ENCODE data around the gene PXMP4.
A peak's percentile ranks its signal among the peaks of the same experiment; 100 is the strongest.

The PXMP4 gene

DNA sequence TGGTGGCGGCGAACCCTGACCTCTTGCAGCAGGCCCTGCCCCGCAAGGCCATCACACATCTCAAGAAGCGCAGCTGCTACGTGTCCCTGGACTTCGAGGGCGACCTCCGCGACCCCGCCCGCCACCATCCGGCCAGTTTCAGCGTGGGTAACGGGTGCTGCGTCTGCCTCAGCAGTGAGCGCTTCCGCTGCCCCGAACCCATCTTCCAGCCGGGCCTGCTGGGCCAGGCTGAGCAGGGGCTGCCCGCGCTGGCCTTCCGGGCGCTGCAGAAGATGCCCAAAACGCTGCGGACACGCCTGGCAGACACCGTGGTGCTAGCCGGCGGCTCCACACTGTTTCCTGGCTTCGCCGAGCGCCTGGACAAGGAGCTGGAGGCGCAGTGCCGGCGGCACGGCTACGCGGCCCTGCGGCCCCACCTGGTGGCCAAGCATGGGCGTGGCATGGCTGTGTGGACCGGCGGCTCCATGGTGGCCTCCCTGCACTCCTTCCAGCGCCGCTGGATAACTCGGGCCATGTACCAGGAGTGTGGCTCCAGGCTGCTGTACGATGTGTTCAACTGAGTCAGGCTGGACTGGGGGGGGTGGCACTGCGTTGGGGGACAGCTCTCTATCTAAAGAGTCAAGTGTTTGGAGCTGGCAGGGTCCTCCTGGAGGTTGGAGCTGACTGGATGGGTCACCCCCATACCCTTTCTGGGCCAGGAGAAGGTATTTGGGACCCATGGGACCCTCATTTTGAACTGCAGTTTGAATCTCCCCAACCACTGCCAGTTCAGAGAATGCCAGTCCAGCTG lies 52.2 kb downstream of the PXMP4 start:
- peak; percentile 47 for DNase-seq

DNA sequence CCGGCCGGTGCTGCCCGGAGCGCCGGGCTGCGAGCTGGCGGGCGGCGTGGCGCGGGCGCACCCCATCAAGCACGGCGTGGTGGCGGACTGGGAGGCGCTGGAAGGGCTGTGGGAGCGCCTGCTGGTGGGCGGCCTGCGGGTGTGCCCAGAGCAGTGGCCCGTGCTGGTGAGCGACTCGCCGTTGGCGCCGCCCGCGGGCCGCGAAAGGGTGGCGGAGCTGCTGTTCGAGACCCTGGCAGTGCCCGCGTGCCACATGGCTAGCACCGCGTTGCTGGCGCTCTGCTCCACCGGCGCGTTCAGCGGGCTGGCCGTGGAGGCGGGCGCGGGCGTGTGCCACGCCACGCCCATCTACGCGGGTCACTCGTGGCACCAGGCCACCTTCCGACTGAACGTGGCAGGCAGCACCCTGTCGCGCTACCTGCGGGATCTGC lies 52.9 kb downstream of the PXMP4 start:
- no peak for DNase-seq

DNA sequence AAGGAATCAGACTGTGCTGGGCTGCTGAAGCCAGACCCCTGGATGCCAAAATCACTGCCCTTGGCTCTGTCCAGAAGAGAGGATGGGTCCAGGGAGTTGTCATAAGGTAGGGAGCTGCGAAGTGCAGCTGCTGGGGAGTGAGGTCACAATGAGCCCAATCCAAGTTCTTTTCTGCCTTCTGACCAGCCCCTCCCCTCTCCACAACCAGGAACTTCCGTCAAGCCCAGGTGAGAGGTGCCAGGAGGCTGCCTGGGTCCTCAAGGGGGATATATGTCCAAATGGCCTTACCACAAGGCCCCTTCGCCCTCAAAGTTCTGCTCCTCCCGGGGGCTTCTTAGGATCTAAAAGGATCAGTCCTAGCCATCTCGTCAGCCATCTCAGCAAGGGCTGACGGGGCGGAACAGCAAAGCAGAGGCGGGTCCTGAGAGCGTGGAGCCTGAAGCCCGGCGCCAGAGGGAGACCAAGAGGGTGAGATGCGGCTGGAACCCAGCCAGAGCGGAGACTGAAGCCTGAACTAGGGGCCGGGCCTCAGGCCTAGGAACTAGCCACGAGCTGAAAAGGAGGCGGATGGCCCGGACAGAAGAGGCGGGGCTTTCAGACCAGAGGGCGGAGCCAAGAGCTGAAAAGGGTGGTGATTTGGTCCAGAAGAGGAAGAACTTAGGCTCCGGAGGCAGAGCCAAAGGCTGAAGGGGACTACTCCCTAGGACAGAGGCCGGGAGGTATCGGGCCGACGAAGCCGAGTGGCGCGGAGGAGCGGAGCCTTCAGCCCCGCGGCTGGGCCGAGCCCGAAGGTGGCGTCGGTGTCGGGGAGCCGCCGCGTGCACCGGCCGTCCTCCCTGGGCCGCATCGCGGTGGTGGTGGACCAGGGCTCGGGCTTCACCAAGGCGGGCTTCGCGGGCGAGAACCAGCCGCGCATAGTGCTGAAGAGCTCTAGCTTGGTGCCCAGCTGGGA lies 53.5 kb downstream of the PXMP4 start, which contains the start of gene ACTL10:
Gene ACTL10, plus strand, starts transcription at position 651 of the 952 bp plus-strand sequence. CDS start 555 bp downstream, outside the sequence.
- DNase-seq: peak; percentile 96

DNA sequence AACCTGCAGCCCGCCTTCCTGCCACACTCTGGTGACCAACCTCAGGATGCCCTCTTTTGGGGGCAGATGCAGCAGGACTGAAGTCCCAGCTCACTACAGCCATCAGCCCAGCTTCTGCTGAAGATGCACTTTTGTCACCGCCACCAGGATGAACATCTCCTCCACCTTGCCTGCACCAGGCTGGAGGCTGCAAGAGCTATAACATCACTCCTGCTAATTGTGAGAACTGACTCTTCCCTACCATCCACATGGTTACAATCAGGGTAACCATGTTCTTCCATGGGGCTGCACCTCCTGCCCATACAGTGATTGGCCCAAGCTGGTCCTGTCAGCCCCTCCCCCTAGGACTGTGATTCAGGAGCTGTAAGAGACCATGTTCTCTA lies 55.4 kb downstream of the PXMP4 start:
- no peak for DNase-seq

DNA sequence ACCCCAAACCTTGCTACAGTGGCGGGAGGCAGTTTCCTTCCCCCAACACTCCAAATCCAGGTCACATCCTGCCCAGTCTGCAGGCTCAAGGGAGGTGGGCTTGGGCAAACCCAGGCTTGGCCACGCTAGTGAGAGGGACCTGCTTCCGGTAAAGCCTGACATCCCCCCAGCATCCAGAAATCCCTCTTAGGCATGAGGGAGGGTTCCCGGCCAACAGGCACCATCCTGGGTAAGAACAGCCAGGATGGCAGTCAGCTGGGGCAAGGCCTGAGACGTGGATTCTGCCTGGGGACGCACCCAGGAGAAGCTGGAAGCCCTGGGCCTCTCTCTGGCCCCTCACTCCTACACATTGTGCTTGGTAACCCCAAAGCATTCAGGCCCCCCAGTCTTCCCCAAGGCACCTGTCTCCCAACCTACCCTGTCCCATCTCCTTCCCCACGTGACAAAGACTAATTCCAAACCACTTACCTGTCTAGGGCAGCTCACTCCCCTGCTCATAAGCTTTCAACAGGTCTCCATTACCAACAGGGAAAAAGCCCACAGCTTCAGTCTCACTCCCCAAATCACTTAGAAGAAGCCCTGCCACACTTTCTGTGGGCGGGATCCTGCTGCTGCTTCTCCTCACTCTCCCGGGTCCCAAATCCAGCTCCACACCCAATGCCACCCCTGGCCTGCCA lies 55.9 kb downstream of the PXMP4 start:
- no peak for DNase-seq

DNA sequence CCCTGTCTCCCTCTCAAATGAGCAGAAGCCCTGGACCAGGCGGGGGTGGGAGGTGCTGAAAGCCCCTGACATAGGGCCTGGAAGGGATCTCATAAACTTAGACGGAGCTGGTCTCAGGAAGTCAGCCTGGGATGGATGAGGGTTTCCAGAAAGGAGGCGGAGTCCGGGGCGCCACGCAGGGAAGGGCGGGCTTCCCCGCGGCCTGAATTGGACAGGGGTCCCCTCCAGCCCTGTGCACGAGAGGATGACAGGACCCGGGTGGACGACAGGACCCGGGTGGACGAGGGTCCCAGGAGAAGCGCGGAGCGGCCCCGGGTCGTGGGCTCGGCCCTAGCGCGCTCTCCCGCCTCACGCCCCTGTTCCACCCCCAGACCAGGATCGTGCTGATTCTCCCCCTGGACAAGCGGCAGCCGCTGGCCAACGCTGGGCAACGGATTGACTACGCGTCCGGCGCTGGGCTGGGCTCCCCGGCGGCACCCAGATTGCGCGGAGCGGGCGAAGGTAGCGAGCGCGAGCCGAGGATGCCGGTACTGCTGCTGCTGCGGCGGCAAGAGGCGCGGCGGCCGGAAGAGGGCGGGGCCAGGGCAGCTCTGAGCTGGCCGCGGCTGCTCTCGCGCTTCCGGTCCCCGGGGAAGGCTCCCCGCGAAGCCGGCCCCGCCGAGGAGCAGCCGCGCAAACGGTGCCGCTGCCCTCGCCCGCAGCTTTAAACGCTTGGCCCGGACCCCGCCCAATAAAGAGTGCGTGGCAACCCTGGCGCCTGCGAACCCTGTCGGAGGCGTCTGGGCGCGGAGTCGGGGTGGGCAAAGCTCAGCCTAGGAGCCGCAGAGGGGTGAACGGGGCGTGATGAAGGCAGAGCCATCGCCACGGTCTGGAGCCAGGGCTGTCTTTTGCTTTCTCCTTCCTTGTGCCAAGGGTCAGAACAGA lies 56.7 kb downstream of the PXMP4 start:
- peak; percentile 51 for DNase-seq

DNA sequence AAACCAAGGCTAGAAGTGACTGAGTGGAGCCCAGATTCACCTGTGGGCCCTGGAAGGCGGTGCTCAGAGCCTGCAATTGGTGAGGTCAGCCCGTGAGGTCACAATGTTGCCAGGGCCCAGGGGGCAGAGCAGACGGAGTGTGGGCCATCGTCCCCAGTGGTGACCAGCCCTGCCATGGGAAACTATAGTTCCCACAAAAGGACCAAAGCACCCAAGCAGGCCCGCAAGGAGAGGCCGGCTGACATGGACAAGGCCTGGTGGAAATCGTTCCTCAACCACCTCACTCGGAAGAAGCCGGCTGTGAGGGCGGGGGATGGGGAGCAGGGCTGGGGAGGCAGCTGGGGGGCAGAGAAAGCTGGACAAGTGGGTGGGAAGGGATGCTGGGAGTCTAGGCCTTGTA lies 57.9 kb downstream of the PXMP4 start, which contains the start of gene C20orf144:
Gene C20orf144, plus strand, starts transcription at position 156 of the 400 bp plus-strand sequence. Its CDS starts 19 bp downstream, at position 175.
- DNase-seq: no peak

DNA sequence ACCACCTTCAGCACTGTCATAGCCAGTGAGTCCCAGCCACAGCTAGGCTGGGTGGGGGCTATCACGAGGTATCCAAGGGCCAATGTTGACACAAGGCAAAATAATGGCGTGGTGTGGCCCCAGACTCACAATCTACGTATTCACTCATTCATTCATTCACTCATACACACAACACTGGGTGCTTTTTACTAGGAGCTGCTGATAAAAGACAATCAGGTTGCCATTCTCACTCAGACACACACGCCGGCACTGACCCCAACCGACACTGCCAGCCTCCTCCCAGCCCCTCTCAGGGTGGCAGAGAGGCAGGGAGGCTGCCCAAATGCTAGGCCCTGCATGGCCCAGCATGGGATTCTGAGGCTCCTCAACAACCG lies 59.4 kb downstream of the PXMP4 start:
- no peak for DNase-seq

DNA sequence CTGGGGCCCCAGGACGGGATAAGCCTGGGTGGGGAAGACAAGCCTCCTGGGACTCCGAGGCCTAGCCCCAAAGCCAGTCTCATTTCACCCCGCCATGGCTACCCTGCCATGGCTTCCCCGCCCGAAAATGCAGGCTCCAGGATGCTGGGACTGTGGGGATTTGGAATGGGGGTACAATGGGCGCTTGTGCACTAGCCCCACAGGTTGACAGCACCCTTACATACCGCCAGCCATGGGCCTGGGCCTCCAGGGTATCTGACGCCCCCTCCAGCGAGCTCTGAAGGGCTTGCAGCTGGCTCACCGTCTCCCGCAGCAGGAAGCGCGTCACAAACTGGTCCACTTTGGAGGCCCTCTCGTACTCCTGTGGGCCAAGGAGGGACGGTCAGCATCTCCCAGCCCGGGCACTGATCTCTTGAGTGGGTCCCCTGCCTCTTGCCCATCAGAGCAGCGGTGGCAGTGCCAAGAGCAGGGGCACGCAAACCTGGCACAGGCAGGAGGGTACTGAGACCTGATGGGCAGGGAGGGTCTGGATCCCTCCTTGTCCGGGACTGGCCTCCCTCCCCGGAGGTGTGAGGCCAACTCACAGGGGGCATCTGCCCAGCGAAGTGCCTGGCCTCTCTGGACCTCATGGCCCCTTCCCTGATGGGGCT lies 60.0 kb downstream of the PXMP4 start:
- no peak for DNase-seq

DNA sequence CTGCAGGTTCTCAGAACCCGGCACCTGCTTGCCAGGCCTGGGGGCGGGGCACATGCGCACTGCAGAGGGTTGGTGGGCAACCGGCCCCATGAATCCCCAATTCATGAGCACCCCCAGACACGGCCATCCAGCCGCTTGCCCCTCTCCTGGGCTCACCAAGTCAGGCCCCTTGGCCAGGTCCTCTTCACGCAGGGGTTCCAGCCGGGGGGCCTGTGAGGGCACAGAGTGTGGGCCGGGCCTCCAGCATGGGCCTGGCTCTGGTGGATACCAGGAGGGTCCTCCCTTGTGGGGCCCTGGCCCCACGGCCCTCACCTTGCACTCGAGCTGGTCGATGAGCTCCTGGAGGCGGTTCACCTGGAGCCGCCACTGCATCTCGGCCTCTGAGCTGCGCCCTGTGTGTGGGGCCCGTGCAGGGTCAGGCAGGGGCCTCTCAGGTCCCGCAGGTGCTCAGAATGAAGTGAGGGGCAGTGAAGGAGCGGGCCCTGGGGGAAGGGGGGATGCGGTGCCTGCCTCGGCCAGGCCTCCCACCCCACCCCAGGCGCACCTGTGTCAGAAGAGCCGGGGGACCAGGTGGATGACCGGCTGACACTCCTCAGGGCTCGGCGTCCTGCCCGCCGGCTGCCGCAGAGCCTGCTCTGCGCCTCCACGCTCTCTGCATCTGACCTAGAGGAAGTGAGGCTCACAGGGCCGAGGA lies 60.6 kb downstream of the PXMP4 start:
- no peak for DNase-seq

DNA sequence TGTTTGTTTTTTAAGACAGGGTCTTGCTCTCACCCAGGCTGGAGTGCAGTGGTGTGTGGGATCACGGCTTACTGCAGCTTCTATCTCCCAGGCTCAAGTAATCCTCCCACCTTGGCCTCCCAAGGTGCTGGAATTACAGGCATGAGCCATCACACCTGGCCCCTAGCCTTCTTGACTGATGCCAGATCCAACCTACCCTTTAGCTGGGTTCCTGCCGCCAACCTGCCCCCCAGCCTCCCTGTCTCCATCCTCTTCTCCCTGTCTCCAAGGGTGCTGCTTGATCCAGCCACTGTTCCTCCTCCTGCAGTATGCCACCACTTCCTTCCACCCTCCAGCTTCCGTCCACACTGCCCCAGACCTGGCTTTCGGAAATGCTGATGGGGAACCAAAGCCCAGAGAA lies 61.2 kb downstream of the PXMP4 start:
- DNase-seq: no peak

DNA sequence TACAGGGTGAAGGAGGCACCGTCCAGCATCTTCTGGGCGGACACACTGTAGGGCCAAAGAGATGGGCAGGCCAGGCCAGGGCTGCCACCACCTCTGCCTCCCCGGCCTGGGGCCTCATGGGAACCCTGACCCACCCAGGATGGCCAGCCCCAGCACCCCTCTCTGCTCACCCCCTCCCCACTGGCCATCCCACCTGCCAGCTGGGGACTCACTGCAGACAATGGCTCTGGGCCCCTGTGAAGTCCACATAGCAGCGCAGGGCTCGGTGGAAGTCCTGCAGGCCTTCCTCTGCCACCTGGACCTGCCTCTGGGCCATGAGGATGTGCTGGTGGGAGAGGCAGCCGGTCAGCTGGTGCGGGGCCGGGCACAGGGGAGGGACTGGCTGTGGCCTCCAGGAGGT lies 61.6 kb downstream of the PXMP4 start:
- DNase-seq: no peak

DNA sequence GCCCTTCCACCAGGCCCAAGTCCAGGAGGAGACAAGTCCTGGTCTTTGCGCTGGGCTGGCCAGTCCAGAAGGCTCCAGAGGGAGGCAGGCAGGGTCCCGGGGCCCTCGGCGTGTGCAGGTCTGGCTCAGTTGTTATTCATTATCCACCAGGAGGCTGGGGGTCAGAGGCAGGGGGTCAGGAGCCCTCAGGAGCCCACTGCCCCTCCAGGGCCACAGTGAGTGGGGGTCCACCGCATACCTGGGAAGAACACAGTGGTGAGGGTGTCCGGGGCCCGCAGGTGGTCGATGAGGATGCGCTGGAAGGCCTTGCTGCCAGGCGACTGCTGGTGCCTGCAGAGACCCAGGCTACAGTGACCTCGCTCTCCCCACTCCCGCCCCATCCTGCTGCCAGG lies 62.4 kb downstream of the PXMP4 start:
- no peak for DNase-seq

DNA sequence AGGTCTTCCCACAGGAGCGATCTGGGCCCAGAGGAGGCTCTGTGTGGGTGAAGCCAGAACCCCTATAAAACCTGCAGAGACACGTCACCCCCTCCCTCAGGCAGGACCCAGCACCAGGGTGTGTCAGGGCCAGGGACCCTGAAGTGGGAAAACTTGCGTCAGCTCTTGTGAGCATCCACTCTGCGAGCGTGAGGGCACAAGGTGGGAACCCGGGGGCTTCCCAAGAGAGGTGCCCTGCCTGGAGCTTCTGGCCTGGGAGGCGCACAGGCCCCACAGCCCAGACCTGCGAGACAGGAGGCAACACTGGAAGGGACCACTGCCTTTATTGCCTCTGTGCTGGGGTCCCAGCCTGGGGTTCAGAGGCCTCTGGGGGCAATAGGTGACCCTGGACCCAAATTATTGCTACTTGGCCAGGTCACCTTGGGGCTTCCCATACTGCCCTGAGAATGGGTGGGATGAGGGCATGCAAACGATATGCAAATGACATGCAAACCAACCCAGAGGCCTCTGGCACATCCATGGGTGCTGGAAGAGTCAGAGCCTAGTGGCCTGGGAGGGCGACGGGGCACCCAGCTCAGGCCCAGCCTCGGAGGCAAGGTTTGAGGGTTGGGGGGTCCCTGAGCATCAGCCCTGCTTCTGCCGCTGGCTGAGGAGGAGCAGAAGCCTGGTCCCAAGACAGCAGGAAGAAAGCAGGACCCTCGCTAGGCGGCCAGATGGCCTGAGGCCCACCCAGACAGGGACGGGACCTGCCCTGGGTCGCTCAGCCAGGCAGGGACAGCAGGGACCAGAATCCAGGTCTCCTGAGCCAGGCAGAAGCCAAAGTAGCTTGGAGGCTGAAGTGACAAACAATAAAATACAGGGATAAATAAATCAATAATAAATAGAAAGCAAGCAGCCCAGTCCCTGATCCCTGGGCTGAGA lies 63.1 kb downstream of the PXMP4 start:
- no peak for DNase-seq

DNA sequence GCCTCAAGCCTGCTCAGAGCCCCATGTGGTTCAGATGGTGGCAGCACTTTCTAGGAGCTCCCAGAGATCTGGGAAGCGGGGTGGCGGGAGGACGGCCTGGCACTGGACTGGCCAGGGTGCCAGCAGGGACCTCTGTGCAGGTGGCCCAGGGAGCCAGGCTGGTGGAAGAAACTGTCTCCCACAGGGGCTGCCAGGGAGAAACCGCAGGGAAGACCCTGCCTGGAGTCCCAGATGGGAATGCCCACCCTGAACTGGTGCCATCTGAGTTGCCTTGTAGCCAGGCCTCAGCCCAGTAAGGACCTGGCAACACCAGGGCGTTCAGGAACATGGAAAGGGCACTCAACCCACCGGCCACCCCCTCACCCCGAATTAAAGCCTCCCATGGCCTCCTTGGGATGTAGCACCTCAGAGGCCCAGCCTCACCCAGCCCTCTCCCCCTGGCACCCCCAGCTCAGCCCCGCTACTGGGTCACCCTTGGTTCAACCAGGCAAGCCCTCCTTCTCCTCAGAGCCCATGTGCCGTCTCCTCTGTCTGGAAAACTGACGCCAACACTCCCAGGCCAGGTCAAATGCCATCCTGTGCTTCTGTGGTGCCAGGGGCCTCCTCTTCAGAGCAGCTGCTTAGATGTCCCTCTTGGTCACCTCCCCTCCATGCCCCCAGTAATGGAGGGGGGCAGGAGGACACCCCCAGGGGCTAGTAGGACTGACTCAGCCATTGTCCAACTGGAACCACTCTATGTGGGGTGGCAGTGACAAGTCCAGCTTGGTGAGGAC lies 63.9 kb downstream of the PXMP4 start:
- no peak for DNase-seq

DNA sequence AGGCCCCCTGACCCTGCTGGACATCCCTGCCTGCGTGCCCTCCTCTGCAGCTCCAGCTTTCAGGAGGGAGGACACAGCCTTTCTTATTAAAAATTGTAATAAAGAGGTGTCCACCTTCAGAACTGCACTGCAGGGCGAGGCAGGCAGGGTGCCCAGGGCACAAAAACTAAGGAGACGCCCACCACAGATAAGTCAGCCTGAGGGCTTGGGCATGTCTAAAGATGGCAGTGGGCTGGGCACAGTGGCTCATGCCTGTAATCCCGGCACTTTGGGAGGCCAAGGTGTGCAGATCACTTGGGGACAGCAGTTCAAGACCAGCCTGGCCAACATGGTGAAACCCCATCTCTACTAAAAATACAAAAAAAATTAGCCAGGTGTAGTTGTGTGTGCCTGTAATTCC lies 64.9 kb downstream of the PXMP4 start:
- no peak for DNase-seq

DNA sequence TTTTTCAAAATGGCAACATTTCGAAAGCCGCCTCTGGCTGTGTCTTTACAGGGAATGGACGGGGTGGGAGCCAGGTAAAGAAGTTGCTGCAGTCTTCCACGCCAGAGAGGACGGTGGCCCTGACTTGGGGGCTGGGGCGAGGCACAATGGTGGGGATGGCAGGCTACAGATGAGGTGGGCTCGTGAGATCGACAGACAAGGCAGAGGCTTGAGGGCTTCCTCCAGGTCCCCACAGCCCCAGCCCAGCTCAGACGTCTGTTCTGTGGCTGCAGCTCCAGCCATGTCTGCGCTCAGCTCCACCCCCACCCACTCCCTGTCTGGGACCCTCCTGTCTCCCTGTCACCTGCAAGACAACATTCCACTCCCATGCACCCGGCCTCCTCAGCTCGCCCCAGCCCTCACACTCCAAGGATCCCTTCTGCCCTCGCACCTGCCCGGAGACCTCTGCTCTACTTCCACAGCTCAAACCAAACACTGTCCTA lies 65.4 kb downstream of the PXMP4 start:
- no peak for DNase-seq

DNA sequence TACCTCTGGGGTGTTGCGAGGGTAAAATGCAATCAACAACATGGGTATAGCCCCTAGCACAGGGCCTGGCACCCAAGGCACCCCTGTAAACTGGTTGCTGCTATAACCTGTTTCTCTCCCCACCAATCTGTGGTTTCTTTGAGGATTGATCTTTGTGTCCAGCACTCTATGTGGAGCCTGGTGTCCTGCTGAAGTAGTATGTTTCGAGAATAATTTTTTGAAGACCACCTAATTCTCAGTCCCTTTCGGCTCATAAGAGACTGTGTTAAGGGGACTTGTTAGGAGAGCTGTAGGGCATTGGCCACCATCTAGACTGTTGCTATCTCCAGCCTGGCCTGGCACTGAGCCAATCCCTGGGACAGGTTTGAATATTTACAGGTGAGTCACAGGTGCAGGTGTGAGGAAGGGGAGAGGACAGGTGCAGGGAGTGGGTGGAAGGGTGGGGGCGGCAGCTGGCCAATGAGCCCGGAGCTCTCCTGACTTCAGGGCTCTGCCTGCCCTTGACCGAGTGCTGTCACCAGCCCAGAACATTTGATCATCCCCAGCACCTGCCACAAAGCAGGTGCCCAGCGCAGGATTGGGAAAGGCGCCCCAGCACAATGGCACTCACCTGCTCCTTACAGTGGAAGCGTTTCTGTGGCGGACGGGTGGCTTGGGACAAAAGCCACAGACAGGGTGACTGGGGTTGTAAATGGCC lies 66.1 kb downstream of the PXMP4 start:
- no peak for DNase-seq
